HG02678 (cell line): ENCODE results near the gene MBOAT2.

Source experiments
- ATAC-seq: cut with Tn5 transposase; IDR thresholded peaks from one replicate; pipeline ENCODE4 v1.9.1; 2021; ENCODE audit warnings: mild to moderate bottlenecking, moderate library complexity; ENCODE audit not compliant: unreplicated experiment

Gene MBOAT2

DNA sequence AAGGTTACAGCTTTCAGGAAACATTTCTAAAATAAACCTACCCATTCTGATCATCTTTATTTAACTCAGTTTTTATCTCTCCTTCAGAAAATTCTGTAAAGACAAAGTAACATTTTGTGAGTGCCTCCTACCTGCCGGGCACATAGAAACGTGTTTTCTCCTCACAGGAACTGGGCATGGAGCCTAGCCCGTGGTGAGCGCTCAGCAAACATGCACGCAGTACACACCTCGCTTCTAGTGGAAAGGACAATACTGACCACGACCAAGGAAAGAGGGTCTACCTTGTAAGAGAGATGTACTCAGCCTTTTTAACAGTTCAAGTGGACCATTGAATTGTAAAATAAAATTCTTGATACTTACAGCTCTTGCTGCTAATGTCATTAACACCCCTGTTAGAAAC, 141.3 kb downstream of the MBOAT2 start:
- ATAC-seq: no peak

DNA sequence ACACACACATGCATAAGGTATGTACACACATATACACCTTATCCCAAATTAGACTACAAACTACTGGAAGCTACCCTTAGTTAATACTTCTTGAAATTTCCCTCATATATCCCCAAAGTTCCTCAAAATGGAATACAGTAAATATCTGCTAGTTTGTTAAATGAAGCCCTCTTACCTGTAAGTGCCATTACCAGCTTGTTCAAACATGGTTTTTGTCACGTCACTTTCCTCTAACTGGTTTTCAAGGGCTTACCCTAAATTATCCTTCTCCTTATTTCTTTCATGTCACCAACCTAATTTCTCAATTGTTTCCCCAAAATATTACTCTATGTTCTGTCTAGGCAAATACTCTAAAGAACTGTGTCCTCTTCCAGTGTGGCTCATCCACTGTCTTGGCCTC, 141.7 kb downstream of the MBOAT2 start:
- ATAC-seq: no peak

DNA sequence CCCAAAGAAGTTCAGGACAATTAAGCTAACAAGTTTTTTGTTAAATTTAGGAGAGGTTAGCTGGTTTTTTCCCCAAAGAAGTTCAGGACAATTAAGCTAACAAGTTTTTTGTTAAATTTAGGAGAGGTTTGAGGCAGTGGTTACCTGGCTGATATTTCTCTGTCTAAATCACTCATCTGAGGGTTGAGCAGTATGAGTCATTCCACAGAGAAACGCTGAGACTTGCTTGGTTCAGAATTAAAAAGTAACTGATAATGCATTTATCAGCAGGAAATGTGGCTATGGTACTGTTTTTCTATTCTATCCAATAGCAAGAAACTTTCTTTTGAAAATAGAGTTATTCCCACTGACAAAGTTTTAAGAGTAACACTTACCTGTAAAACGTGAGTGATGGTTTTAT, 143.2 kb downstream of the MBOAT2 start:
- ATAC-seq: no peak

DNA sequence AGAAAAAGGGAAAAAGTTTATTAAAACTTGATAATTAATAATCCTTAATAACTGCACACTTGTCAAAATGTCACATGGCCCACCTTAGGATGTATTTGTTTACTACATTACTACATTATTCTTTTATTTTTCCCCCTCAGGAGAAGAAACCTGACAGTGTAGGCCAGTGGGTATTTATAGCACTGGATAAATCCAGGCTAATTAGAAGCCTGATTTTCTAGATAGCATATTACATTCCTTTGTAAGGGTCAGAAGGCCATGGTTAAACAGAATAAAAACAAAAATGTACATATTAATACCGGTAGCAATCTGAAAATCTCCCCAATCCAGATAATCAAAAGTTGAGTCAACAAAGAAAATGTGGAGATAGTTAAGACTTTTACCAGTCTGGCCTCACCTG, 144.6 kb downstream of the MBOAT2 start:
- ATAC-seq: no peak

DNA sequence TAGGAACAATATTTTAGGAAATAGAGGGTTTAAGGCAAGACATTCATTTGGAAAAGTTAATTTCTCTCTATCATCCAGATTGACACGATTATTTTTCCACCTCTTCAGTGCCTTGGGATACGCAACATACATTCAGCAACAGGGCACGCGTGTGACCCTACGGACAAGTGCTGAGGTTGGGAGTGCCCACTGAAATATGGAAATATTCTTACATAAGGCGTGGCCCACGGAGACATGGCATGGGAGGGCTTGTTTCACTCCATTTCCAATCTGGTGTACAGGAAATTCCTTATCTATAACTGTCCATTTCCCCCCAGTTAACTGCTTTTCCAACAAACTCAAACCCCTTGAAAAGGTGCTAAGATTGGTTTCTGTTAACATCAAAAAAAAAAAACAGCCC, 145.2 kb downstream of the MBOAT2 start:
- no peak for ATAC-seq

DNA sequence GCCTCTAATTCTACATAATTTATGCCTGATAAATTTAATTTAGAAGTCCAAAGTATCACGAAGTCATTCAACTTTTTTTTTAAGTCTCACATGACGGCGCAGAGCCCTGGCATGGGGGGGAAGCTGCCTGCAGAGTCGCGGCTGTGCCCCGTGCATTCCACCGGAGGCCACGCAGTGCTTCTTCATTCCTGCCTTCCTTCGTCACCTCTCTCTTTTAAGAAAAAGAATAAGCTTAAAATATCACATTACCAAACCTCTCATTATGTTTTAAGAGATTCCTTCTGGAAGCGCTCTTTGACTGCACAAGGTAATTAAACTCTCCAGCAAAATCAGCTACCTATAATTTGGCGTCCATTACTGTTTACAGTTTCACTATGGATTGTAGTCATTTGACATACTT, 145.8 kb downstream of the MBOAT2 start:
- ATAC-seq: no peak

DNA sequence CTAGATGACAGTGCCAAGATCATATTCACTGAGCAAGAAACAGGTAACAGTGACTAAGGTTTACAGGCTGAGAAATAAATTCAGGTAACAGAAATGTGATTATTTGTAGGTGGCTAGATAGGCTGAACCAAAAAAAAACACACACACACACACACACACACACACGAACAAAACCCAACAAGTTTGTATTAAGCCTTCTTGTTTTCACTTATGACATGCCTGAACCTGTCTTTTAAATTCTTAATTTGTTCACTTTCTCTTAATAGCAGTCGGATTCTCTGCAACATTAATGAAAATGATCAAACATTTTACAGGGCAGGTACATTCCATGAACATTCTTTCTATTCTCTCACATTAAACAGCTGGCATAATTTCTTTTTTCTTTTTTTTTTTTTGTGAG, 147.3 kb downstream of the MBOAT2 start:
- ATAC-seq: no peak

DNA sequence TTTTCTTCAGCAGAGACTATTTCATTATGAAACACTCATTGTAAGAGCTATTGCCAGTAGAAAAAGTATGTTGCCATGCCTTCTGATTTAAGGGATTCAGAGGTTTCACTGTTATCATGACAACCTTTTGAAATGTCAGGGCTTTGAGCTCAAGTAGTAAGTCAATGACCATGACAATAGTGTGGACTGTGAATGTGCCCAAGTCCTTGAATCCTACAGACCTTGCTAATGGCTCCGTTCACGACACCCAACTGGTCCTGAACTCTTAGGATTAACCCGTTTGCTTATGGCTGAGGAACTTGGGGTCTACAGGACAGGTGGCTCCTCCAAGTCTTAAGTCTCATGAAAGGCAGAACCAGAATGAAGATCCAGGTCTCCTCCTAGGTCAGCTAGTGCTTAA, 148.5 kb downstream of the MBOAT2 start:
- ATAC-seq: no peak

DNA sequence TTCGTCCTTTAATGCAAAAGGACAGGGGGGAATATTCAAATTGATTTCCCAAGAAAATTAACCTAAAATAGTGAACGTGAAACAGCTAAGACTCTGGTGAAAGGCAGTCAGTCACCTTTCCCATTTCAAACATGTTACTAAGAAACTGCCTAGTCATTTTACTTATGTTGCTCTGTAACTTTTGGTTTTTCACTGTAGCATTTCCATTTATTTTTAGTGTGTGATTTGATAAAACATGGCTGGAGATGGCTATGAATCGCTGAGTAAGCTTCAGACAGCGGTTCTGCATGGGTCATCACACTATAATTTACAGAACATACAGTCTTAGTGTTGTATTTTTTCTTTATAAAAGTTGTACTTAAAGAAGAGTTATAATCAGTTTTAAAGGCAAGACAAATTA, 150.1 kb downstream of the MBOAT2 start:
- ATAC-seq: no peak

DNA sequence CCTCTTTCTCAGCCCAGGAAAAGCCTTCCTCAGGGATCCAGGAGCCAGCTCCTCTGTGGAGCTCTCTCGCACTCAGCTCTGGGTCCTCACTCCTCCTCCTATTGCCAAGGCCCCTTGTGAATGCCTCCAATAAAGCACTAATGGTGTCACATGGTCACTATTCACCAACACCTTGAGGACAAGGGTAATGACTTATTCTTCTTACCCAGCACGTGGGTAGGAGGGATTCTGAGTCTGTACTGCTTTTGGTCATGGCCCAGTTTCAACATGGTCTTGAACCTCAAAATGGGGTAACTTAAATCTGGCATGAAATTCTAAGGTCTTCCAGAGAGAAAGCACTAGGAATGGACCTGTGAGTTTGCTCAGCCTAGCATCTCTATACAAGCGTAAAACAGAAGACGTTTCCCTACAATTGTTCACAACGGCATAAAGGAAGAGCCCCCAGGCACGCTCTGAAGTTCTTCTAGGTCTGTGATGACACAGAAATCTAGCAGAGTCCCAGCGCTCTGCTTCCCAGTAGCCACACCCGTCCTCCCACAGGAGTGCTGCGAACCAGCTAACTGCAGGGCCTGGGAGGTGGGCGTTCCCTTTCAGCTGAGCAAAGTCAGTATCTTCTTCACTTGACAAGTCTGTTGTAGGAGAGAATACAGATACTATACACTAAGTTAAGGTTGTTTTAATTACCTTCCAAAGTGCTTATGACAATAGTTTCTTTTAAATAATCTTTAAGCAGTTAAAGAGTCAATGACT, 151.5 kb downstream of the MBOAT2 start:
- no peak for ATAC-seq

DNA sequence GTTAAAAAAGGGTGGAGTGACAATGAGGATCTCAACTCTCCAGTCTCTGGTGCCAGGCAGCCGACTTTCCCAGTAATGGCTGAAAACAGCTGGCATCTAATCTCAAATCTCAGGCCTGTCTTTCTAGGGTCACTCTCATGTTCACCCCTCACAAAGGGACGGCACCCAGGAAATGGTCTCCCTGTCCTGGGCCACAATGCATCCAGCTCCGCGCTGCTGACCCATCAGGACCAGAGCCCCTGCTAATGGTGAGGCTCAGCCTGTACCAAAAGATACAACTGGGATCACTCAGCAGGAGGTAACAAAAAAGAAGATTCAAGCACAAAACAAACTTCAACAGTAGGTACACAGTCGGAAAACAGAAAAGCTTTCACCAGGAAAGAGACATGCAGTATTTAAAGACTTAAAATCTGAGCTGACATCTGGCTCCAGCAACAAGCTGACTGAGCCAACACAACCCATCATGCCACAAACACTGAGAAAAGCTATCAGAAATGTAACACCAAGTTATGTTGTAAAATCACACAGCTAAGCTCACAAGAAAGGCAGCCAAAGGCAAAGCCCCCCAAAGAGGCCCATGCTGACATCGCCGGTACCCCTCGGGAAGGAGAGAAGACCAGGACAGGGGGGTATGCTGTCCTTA, 152.5 kb downstream of the MBOAT2 start:
- ATAC-seq: no peak

DNA sequence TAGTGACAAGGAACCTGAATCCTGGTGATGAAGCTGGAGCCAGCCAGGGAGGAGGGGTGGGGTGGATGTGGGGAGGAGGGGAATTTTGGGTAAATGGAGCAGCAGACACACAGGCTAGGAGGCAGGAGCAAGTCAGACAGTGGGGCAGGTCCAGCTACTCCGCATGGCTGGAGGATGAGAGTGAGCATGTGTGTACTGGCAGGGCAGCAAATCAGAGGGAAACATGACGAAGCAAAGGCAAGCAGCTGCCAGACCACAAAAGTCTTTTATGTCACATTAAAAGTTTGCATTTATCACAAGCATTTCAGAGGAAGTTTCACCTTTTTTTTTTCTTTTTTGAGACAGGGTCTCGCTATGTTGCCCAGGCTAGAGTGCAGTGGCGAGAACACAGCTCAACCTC, 154.2 kb downstream of the MBOAT2 start:
- ATAC-seq: no peak

DNA sequence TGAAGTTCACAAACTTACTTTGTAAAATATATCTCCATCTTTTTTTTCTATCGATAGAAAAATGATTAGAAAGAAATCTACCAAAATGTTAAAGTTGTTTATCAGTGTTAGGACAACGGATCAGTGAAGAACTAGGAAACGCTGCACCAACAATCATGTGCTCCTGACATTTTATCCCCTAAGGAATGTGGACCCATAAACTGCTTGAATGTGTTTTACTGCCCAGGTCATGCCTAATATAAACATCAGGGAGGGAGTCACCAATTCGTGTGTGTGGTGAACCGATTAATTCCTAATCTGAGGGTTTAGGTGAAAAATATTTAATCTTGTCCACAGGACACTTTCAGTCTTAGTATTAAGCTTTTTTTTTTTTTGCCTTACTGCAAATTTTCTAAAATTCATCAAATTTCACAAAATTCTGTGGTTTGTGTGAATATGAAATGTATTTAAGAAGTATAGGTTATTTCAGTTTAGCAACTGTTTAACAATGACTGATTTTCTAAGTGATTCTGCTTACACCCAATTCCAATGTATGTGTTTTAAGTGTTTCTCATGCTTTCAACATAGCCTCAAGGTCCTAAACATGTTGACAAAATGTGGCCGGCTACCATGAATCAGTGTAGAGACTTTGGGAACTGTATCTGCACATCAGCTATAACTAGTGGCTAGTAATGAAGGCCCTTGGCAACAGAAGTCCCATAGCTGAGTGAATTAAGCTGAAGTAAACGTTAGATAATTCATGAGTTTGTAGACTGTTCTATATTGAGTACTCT, 155.0 kb downstream of the MBOAT2 start:
- no peak for ATAC-seq

DNA sequence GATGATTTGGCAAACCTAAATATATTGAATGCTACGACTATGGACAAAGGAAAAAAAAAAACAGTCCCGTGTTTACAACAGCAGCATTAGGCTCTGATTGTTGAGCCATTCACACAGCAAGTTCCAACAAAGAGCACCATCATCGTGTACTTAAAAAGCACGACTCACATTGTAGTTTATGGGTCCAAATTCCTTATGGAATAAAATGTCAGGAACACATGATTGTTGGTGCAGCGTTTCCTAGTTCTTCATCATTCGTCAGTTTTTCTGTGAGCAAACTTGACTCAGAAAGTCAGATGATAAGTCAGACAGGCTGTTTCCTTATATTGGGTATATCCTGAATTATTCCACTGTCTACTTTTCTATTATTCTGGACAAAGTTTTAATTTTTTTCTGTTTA, 156.1 kb downstream of the MBOAT2 start:
- no peak for ATAC-seq

DNA sequence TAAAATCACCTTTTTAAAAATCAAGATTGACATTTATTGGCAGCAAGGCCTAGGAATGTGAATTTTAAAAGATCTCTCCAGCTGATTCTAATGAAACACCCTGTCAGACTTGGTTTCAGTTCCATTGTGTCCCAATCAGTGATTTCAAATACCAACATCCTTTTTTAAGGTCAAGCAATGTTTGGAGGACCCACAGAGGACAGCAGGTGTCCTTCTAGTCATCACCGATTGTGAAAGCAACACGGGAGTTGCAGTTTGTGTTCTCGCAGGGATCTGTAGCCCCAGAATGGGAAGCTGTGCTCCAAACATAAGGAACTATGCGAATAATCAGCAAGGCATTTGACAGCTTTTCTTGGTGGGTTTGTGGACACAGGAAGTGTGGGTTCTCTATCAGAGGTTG, 161.6 kb downstream of the MBOAT2 start:
- ATAC-seq: no peak

DNA sequence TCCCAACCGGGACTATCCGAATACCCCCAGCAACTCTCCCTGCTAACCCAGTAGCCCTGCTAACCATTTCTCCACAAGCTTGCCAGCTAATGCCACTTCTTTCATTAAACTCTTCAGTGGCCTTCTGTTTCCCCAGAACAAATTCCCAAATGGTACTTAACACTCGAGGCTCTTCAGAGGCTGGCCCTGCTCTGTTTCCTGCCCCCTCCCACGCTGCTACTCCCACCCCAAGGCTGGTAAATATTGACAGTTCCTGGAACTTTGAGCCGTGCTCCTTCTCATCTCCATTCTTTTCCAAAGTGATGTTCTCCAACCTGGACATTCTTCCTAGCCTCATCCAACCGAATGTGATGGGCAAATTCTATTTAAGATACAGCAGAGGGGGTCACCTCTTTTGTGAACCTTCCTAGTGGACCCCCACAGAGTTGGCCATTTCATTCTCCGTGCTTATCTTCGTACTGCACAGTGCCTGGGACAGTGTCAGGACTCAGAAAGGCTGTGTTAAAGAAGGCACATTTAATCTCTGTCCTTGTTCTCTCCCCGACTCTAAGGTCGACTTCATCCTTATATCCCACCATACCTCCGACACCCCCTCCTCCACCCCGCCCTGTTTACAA, 162.9 kb downstream of the MBOAT2 start:
- no peak for ATAC-seq

DNA sequence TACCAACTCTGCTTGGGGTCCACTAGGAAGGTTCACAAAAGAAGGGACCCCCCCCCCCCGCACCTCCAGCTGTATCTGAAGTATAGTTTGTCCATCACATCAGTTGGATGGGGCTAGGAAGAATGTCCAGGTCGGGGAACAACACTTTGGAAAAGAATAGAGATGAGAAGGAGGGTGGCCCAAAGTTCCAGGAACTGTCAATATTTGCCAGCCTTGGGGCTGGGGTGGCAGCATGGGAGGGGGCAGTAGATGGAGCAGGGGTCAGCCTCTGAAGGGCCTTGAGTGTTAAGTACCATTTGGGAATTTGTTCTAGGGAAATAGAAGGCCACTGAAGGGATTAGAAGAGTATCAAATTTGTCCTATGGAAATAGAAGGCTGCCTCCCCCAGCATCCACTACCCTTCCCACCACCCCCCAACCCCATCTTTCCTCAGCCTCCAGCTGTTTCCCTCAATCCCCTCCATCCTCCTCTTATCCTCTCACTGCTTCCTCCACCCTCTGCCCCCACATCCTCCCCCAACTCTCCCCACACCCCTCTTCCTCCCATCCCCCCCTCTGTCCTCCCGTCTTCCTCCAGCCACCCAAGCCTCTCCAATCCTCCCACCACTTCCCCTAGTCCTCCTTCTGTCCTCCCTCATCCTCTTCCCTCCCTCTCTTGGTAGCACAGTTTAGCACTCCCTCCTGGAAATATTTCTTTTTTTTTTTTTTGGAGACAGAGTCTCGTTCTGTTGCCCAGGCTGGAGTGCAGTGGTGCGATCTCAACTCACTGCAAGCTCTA, 164.1 kb downstream of the MBOAT2 start:
- no peak for ATAC-seq

DNA sequence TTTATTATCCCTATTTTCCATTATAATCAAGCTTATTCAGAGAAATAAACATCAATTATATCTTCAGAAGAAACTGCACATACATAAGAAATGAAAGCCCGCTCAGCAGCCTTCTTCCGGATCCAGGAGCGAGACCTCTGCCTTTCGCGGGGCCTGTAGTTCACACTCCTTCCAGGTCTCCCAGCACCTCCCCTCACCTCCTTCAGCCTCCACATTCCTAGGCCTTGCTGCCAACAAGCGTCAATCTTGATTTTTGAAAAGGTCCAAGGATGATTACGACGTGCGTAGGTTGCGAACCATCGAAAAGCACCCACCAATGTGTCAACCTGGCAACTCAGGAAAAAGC, 165.7 kb downstream of the MBOAT2 start:
- ATAC-seq: peak; percentile 4

DNA sequence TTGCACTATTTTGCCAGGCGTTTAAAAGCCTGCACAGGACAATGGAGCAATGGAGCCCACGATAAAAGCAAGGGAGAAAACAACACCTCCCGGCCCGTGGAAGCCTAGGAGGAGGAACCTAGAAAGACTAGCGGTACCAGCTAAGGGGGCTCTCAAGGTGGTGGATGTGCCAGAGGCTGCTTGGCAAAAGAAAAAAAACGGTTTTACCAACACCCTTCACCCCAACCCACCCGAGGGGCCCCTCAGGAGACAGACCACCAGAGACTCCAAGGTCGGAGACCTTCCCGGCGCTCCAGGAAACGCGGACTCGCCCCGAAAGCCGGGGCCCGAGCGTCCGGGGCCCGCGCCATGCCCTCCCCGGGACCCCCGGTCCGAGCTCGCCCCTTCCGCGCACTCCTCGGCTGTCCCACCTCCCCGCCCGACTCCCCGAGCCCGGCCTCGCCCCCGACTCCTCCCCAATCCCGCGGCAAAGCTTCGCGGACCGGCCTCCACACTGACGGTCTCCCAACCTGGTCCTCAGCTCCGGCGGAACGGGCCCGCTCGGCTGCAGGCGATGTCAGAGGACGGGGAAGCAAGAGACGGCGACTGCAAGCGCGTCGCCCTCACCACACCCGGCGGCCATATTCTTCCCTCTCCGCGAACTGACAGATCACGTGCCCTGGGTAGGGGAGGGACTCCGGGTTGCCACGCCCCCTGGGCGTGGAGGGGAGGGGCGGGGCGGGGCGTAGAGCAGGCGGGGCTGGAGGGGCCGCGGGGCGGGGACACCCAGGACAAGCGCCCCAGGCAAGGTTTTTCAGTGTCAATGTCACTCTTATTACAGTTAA, 166.3 kb downstream of the MBOAT2 start, which contains the start of gene KIDINS220:
TSS of gene KIDINS220 (minus strand) at position 643 of the 824 bp plus-strand sequence. CDS start 10,520 bp downstream, outside the sequence.
- ATAC-seq: peak; percentile 92

DNA sequence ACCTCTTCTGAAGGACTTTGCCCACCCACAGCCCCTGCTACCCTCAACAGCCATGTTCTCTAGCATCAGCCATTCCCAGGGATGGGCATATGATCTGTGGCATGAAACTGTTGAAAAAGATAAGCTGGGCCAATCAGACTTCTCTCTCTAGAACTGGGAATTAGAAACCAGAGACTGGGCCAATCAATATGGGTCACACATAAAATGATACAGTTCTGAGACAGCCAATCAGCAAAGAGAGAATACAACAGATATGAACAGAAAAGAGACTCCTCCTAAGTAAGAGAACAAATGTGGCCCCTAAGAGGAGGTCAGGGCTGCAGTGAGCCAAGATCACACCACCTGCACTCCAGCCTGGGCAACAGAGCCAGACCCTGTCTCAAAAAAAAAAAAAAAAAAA, 168.2 kb downstream of the MBOAT2 start:
- ATAC-seq: no peak
